ENCODE data around the gene PCDH9.

Gene PCDH9

DNA sequence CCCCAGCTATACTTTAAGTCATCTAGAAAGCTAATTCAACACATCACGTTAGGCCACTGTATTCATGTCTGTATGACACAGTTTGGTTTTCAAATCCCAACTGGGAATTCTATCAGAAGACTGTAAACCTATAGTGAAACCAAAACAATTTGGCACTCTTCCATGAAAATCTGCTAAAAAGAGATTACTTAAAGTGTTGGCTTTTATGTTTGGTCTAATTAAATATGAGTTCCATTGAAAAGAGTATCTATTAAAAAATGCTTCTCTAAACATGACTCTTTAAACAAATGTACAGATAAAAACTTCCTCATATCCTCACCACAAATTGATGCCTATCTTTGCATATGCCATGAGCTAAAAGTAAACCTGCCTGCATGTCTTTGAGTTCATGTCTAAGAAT lies 25.4 kb downstream of the PCDH9 start:
- no peak overlapping the region for H3K4me2 ChIP-seq (ENCODE audit: low read depth, low read length, poor library complexity, severe bottlenecking)
- H3K27me3 ChIP-seq (ENCODE audit: insufficient read depth, low read length, poor library complexity, severe bottlenecking) = no peaks in the 10 kb centered on the region
- H4K20me1 ChIP-seq (ENCODE audit: insufficient read depth, low read length, poor library complexity, severe bottlenecking) = no peaks in the 10 kb centered on the region
- no peaks in the 10 kb centered on the region for H3K36me3 ChIP-seq (ENCODE audit: insufficient read depth, low read length)
- no peak overlapping the region for H3K4me3 ChIP-seq (ENCODE audit: low read length, poor library complexity, severe bottlenecking)
- H3F3A ChIP-seq (ENCODE audit: low read depth) = no peaks in the 10 kb centered on the region
- no peak overlapping the region for H2AFZ ChIP-seq (ENCODE audit: low read length)
- no peak for TF ChIP-seq EZH2phosphoT487 (IDR thresholded peaks at IDR 0.05; ENCODE audit: borderline replicate concordance)
- TF ChIP-seq, protein P1, sequence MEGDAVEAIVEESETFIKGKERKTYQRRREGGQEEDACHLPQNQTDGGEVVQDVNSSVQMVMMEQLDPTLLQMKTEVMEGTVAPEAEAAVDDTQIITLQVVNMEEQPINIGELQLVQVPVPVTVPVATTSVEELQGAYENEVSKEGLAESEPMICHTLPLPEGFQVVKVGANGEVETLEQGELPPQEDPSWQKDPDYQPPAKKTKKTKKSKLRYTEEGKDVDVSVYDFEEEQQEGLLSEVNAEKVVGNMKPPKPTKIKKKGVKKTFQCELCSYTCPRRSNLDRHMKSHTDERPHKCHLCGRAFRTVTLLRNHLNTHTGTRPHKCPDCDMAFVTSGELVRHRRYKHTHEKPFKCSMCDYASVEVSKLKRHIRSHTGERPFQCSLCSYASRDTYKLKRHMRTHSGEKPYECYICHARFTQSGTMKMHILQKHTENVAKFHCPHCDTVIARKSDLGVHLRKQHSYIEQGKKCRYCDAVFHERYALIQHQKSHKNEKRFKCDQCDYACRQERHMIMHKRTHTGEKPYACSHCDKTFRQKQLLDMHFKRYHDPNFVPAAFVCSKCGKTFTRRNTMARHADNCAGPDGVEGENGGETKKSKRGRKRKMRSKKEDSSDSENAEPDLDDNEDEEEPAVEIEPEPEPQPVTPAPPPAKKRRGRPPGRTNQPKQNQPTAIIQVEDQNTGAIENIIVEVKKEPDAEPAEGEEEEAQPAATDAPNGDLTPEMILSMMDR (conservative IDR thresholded peaks at IDR 0.05; ENCODE audit: low read length) = no peak
- no peaks in the 10 kb centered on the region for H3K79me2 ChIP-seq (ENCODE audit: insufficient read depth, low read length)
- peaks cover 6% of the 10 kb centered on the region for H3K4me1 ChIP-seq (ENCODE audit: insufficient read depth, low read length, poor library complexity, severe bottlenecking)
- H3K9me2 ChIP-seq (replicated peaks; ENCODE audit: low read depth, low read length) = no peaks in the 10 kb centered on the region
- no peak overlapping the region for H3K9ac ChIP-seq (ENCODE audit: low read depth, low read length, poor library complexity, severe bottlenecking)
- H3K9me3 ChIP-seq (ENCODE audit: insufficient read depth, low read depth, low read length) = no peaks in the 10 kb centered on the region

GRCh38 chr13:67200605-67201004 lies 29.5 kb downstream of the PCDH9 start:
- Histone ChIP-seq H2AFZ (ENCODE audit: low read length) (no peak overlapping the region), H3K9me3 (ENCODE audit: insufficient read depth, low read depth, low read length) (no peaks in the 10 kb centered on the region), H3K4me2 (ENCODE audit: low read depth, low read length, poor library complexity, severe bottlenecking) (no peak overlapping the region), H3K4me3 (ENCODE audit: low read length, poor library complexity, severe bottlenecking) (no peak overlapping the region), H3K9ac (ENCODE audit: low read depth, low read length, poor library complexity, severe bottlenecking) (no peak overlapping the region), H3F3A (ENCODE audit: low read depth) (no peaks in the 10 kb centered on the region), H3K36me3 (ENCODE audit: insufficient read depth, low read length) (no peaks in the 10 kb centered on the region), H3K9me2 (replicated peaks; ENCODE audit: low read depth, low read length) (no peaks in the 10 kb centered on the region), H3K4me1 (ENCODE audit: insufficient read depth, low read length, poor library complexity, severe bottlenecking) (peaks cover 6% of the 10 kb centered on the region), H4K20me1 (ENCODE audit: insufficient read depth, low read length, poor library complexity, severe bottlenecking) (no peaks in the 10 kb centered on the region), H3K79me2 (ENCODE audit: insufficient read depth, low read length) (no peaks in the 10 kb centered on the region), H3K27me3 (ENCODE audit: insufficient read depth, low read length, poor library complexity, severe bottlenecking) (no peaks in the 10 kb centered on the region)
- TF ChIP-seq, protein P1 (conservative IDR thresholded peaks at IDR 0.05; ENCODE audit: low read length) = no peak
- TF ChIP-seq EZH2phosphoT487 (IDR thresholded peaks at IDR 0.05; ENCODE audit: borderline replicate concordance) = no peak

DNA sequence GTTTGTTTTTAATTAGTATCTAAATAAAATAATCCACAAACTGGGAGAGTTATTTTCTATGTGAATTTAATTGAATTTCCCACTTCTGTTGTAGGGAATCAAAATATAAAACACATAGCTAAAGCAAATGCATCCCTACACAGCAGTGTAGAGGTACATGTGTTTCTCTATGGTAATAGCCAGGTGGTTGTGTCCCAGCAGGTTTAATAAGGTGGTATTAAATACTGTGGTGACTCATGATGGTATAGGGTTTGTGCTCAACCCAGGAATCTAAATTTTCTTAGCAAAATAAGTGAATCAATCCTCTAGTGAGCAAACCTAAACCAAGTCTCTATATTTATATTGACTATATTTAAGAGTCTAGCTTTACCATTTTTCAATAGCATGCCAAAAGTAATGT lies 30.0 kb downstream of the PCDH9 start:
- Histone ChIP-seq H4K20me1 (ENCODE audit: insufficient read depth, low read length, poor library complexity, severe bottlenecking) (no peaks in the 10 kb centered on the region), H3K4me2 (ENCODE audit: low read depth, low read length, poor library complexity, severe bottlenecking) (no peak overlapping the region), H3K9me3 (ENCODE audit: insufficient read depth, low read depth, low read length) (no peaks in the 10 kb centered on the region), H3K27me3 (ENCODE audit: insufficient read depth, low read length, poor library complexity, severe bottlenecking) (no peaks in the 10 kb centered on the region), H3K4me3 (ENCODE audit: low read length, poor library complexity, severe bottlenecking) (no peak overlapping the region), H3K9me2 (replicated peaks; ENCODE audit: low read depth, low read length) (no peaks in the 10 kb centered on the region), H3K36me3 (ENCODE audit: insufficient read depth, low read length) (no peaks in the 10 kb centered on the region), H3K79me2 (ENCODE audit: insufficient read depth, low read length) (no peaks in the 10 kb centered on the region), H3K9ac (ENCODE audit: low read depth, low read length, poor library complexity, severe bottlenecking) (no peak overlapping the region), H3K4me1 (ENCODE audit: insufficient read depth, low read length, poor library complexity, severe bottlenecking) (peaks cover 6% of the 10 kb centered on the region), H3F3A (ENCODE audit: low read depth) (no peaks in the 10 kb centered on the region), H2AFZ (ENCODE audit: low read length) (no peak overlapping the region)
- no peak for TF ChIP-seq EZH2phosphoT487 (IDR thresholded peaks at IDR 0.05; ENCODE audit: borderline replicate concordance)
- TF ChIP-seq, protein P1 (conservative IDR thresholded peaks at IDR 0.05; ENCODE audit: low read length) = no peak

All from Loucy (cell line).